DOHH2 (cell line): ENCODE data around the gene ELAVL1.

ENCODE experiments used
- CTCF ChIP-seq: fragments of 200-600 bp; sonication (generic); IDR thresholded peaks from one replicate; pipeline ENCODE4 v1.5.1; 2014; ENCODE audit warnings: antibody characterized with exemption, mild to moderate bottlenecking, low read depth, low read length; ENCODE audit not compliant: poor library complexity, severe bottlenecking
- EZH2phosphoT487 ChIP-seq: fragments of 200-600 bp; sonication (generic); IDR thresholded peaks from 2 replicates; pipeline ENCODE4 v1.6.1; 2017; ENCODE audit warnings: borderline replicate concordance, mild to moderate bottlenecking, antibody characterized with exemption, low read length, moderate library complexity, mixed read lengths

GRCh38 chr19:7913652-7914051, 91.8 kb downstream of the ELAVL1 start:
- TF ChIP-seq EZH2phosphoT487 (no peak), CTCF (no peak)
